ENCODE results near the gene HES4. TPM values are rescaled to one million over a fixed set of nuclear protein-coding genes. Genes with fewer than 3 reads are reported as not detected.

HES4 gene
- total RNA-seq, 2 donors from 2014 or later, result 50.1 to 98.8 TPM

- H3K4me3 ChIP-seq, result no peak overlapping the region
- no peak for DNase-seq (ENCODE audit: low spot score)
- TF ChIP-seq CTCF (IDR thresholded peaks at IDR 0.05), result no peak
- no peak overlapping the region for H3K27ac ChIP-seq
- H3K4me1 ChIP-seq (ENCODE audit: control insufficient read depth in 1 of 2, low read depth in 2 of 2), result no peaks in the 10 kb centered on the region
- no peaks in the 10 kb centered on the region for H3K27me3 ChIP-seq (replicated peaks; ENCODE audit: insufficient read depth)
- no peak for ATAC-seq (ENCODE audit: insufficient number of reproducible peaks, low FRiP score, low read depth)
- no peaks in the 10 kb centered on the region for H3K9me3 ChIP-seq
- no peaks in the 10 kb centered on the region for H3K36me3 ChIP-seq
These were observed 46.3 kb upstream of the HES4 start for GRCh38 chr1:1046243-1046642.

- DNase-seq (ENCODE audit: low spot score), result no peak
- H3K36me3 ChIP-seq, result no peaks in the 10 kb centered on the region
- H3K4me3 ChIP-seq, result no peak overlapping the region
- H3K27me3 ChIP-seq (replicated peaks; ENCODE audit: insufficient read depth), result no peaks in the 10 kb centered on the region
- H3K9me3 ChIP-seq, result no peaks in the 10 kb centered on the region
- H3K27ac ChIP-seq, result no peak overlapping the region
- ATAC-seq (ENCODE audit: insufficient number of reproducible peaks, low FRiP score, low read depth), result no peak
- TF ChIP-seq CTCF (IDR thresholded peaks at IDR 0.05), result no peak
- peaks cover 3 to 5% of the 10 kb centered on the region in 2 donors for H3K4me1 ChIP-seq (ENCODE audit: control insufficient read depth in 1 of 2, low read depth in 2 of 2)
These were observed 45.2 kb upstream of the HES4 start for GRCh38 chr1:1045129-1045528.

- TF ChIP-seq CTCF (IDR thresholded peaks at IDR 0.05), result no peak
- Histone ChIP-seq H3K4me3 (no peak overlapping the region), H3K4me1 (ENCODE audit: control insufficient read depth in 1 of 2, low read depth in 2 of 2) (peaks cover 9 to 11% of the 10 kb centered on the region in 2 donors), H3K36me3 (no peaks in the 10 kb centered on the region), H3K27me3 (replicated peaks; ENCODE audit: insufficient read depth) (no peaks in the 10 kb centered on the region), H3K27ac (no peak overlapping the region), H3K9me3 (no peaks in the 10 kb centered on the region)
- DNase-seq (ENCODE audit: low spot score) (no peak), ATAC-seq (ENCODE audit: insufficient number of reproducible peaks, low FRiP score, low read depth) (no peak)
These were observed 44.7 kb upstream of the HES4 start for GRCh38 chr1:1044455-1045078.

GRCh38 chr1:1043921-1044320 lies 44.0 kb upstream of the HES4 start:
- Histone ChIP-seq H3K27ac (no peak overlapping the region), H3K4me3 (no peak overlapping the region), H3K27me3 (replicated peaks; ENCODE audit: insufficient read depth) (no peaks in the 10 kb centered on the region), H3K9me3 (no peaks in the 10 kb centered on the region), H3K36me3 (no peaks in the 10 kb centered on the region), H3K4me1 (ENCODE audit: control insufficient read depth in 1 of 2, low read depth in 2 of 2) (peaks cover 10 to 14% of the 10 kb centered on the region in 2 donors)
- ATAC-seq (ENCODE audit: insufficient number of reproducible peaks, low FRiP score, low read depth) (no peak), DNase-seq (ENCODE audit: low spot score) (no peak)
- TF ChIP-seq CTCF (IDR thresholded peaks at IDR 0.05), result no peak

GRCh38 chr1:1043411-1043810 lies 43.5 kb upstream of the HES4 start:
- Histone ChIP-seq H3K27me3 (replicated peaks; ENCODE audit: insufficient read depth) (no peaks in the 10 kb centered on the region), H3K4me3 (no peak overlapping the region), H3K9me3 (no peaks in the 10 kb centered on the region), H3K4me1 (ENCODE audit: control insufficient read depth in 1 of 2, low read depth in 2 of 2) (peaks cover 10 to 14% of the 10 kb centered on the region in 2 donors), H3K27ac (no peak overlapping the region), H3K36me3 (no peaks in the 10 kb centered on the region)
- DNase-seq (ENCODE audit: low spot score) (no peak), ATAC-seq (ENCODE audit: insufficient number of reproducible peaks, low FRiP score, low read depth) (no peak)
- TF ChIP-seq CTCF (IDR thresholded peaks at IDR 0.05), result no peak

All from thoracic aorta (tissue), 2 donors.